Measurements from ENCODE around the gene GATA2.

GATA2 gene

GRCh38 chr3:128455786-128456748, 36.9 kb downstream of the GATA2 start:
- DNase-seq, result peak; percentile 8 to 61

- DNase-seq, result no peak
These were observed 37.9 kb downstream of the GATA2 start for GRCh38 chr3:128455116-128455515.

- DNase-seq, result no peak
These were observed 38.7 kb downstream of the GATA2 start for GRCh38 chr3:128454310-128454618.

GRCh38 chr3:128453501-128454309, 39.3 kb downstream of the GATA2 start:
- DNase-seq, result no peak

- peak; percentile 16 to 59 for DNase-seq
These were observed 40.2 kb downstream of the GATA2 start for GRCh38 chr3:128452678-128453275.

GRCh38 chr3:128452120-128452519, 40.9 kb downstream of the GATA2 start:
- no peak for DNase-seq

- no peak for DNase-seq
These were observed 43.8 kb downstream of the GATA2 start for GRCh38 chr3:128449111-128449638.

GRCh38 chr3:128448491-128448890, 44.5 kb downstream of the GATA2 start:
- DNase-seq, result no peak

- no peak for DNase-seq
These were observed 45.4 kb downstream of the GATA2 start for GRCh38 chr3:128447561-128448013.

- DNase-seq, result no peak
These were observed 46.2 kb downstream of the GATA2 start for GRCh38 chr3:128446821-128447220.

- no peak for DNase-seq
These were observed 47.6 kb downstream of the GATA2 start for GRCh38 chr3:128445357-128445756.

GRCh38 chr3:128443771-128444170, 49.2 kb downstream of the GATA2 start:
- DNase-seq, result no peak

- no peak for DNase-seq
These were observed 50.1 kb downstream of the GATA2 start for GRCh38 chr3:128442949-128443348.

- DNase-seq, result no peak
These were observed 50.9 kb downstream of the GATA2 start for GRCh38 chr3:128442070-128442469.

- DNase-seq, result no peak
These were observed 53.8 kb downstream of the GATA2 start for GRCh38 chr3:128439226-128439625.

GRCh38 chr3:128438488-128439072, 54.4 kb downstream of the GATA2 start:
- no peak for DNase-seq

- DNase-seq, result no peak
These were observed 56.8 kb downstream of the GATA2 start for GRCh38 chr3:128436214-128436613.

- DNase-seq, result no peak
These were observed 57.4 kb downstream of the GATA2 start for GRCh38 chr3:128435561-128435960.

GRCh38 chr3:128435058-128435457, 57.9 kb downstream of the GATA2 start:
- no peak for DNase-seq

- DNase-seq, result no peak
These were observed 58.5 kb downstream of the GATA2 start for GRCh38 chr3:128434524-128434923.

- no peak for DNase-seq
These were observed 59.2 kb downstream of the GATA2 start for GRCh38 chr3:128433837-128434165.

GRCh38 chr3:128432971-128433836, 59.8 kb downstream of the GATA2 start:
- DNase-seq, result peak in 1 of 2 experiments; percentile 63
